Peyer's patch (tissue), 4 donors: ENCODE measurements around the gene SLCO4A1.

Experiments
- POLR2A ChIP-seq, 2 donors: fragments of 450-650 bp; IDR thresholded peaks; one replicate each; pipeline ENCODE4 v1.5.1; 2017; ENCODE audit warnings: antibody characterized with exemption in 2 of 2, mild to moderate bottlenecking in 2 of 2, moderate library complexity in 2 of 2
- TF ChIP-seq, protein P1 (sequence below), 6 experiments: fragments of 450-650 bp in 4 of 6; fragments of 200-600 bp in 2 of 6; sonication (generic) in 1 of 6; IDR thresholded peaks; one replicate each; pipeline ENCODE4 v1.5.1; 2017 to 2019; ENCODE audit warnings: antibody characterized with exemption in 6 of 6, mild to moderate bottlenecking in 3 of 6, moderate library complexity in 1 of 6

DNA sequence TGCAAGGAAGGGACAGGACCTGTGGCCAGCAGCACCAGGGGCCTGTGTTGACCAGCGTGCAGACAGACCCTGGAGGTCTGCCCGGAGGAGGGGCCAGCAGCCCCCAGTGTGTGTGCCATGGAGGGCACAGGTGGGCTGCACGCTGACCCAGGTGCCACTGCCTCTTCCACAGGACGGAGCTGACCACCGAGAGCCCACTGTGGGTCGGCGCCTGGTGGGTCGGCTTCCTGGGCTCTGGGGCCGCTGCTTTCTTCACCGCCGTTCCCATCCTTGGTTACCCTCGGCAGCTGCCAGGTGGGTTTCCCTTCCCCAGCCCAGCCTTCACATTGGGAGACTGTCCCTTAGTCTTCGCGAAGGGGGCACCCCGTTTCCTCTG is 17.9 kb downstream of the SLCO4A1 start:
- no peak for TF ChIP-seq POLR2A (IDR thresholded peaks at IDR 0.05)
- TF ChIP-seq, protein P1, sequence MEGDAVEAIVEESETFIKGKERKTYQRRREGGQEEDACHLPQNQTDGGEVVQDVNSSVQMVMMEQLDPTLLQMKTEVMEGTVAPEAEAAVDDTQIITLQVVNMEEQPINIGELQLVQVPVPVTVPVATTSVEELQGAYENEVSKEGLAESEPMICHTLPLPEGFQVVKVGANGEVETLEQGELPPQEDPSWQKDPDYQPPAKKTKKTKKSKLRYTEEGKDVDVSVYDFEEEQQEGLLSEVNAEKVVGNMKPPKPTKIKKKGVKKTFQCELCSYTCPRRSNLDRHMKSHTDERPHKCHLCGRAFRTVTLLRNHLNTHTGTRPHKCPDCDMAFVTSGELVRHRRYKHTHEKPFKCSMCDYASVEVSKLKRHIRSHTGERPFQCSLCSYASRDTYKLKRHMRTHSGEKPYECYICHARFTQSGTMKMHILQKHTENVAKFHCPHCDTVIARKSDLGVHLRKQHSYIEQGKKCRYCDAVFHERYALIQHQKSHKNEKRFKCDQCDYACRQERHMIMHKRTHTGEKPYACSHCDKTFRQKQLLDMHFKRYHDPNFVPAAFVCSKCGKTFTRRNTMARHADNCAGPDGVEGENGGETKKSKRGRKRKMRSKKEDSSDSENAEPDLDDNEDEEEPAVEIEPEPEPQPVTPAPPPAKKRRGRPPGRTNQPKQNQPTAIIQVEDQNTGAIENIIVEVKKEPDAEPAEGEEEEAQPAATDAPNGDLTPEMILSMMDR (IDR thresholded peaks at IDR 0.05): no peak
